GM23338 (cell line): ENCODE results near the gene MAP7D3. TPM values are rescaled to one million over a fixed set of nuclear protein-coding genes. Genes with fewer than 3 reads are reported as not detected.

ENCODE experiments used
- ATAC-seq: fragments of 200-7000 bp; cut with Tn5 transposase; 3 replicates; pipeline ENCODE4 v1.9.1; 2020
- DNase-seq: peaks from one replicate; pipeline ENCODE4 v3.0.0-alpha.2; 2015; ENCODE audit warnings: low spot score
- H2AFZ ChIP-seq: fragments of 200-600 bp; sonication (generic); 2 replicates; pipeline ENCODE4 v1.8.0; 2016; ENCODE audit warnings: antibody characterized with exemption, mild to moderate bottlenecking, moderate library complexity
- H3F3A ChIP-seq: fragments of 200-600 bp; sonication (generic); replicated peaks from 2 replicates; pipeline ENCODE4 v1.8.0; 2017; ENCODE audit warnings: antibody characterized with exemption, mixed run types, low read depth
- H3K27ac ChIP-seq: fragments of 200-600 bp; sonication (generic); 2 replicates; pipeline ENCODE4 v1.6.1; 2016; ENCODE audit warnings: low read depth
- H3K27me3 ChIP-seq: fragments of 200-600 bp; sonication (generic); 2 replicates; pipeline ENCODE4 v1.8.0; 2016; ENCODE audit warnings: mild to moderate bottlenecking, mixed run types, moderate library complexity; ENCODE audit not compliant: insufficient read depth
- H3K36me3 ChIP-seq: fragments of 200-600 bp; sonication (generic); 2 replicates; pipeline ENCODE4 v1.8.0; 2016; ENCODE audit warnings: mild to moderate bottlenecking; ENCODE audit not compliant: insufficient read depth
- H3K4me1 ChIP-seq: fragments of 200-600 bp; sonication (generic); 2 replicates; pipeline ENCODE4 v1.8.0; 2016; ENCODE audit warnings: mild to moderate bottlenecking, moderate library complexity; ENCODE audit not compliant: insufficient read depth
- H3K4me2 ChIP-seq: fragments of 200-600 bp; sonication (generic); 2 replicates; pipeline ENCODE4 v1.7.1; 2017; ENCODE audit warnings: mixed run types
- H3K4me3 ChIP-seq: fragments of 200-600 bp; sonication (generic); 2 replicates; pipeline ENCODE4 v1.6.1; 2016; ENCODE audit warnings: mixed run types
- H3K79me2 ChIP-seq: fragments of 200-600 bp; sonication (generic); replicated peaks from 2 replicates; pipeline ENCODE4 v1.8.0; 2017; ENCODE audit warnings: mild to moderate bottlenecking; ENCODE audit not compliant: insufficient read depth
- H3K9me2 ChIP-seq: fragments of 200-600 bp; sonication (generic); 2 replicates; pipeline ENCODE4 v1.8.0; 2017; ENCODE audit not compliant: insufficient read depth
- H4K20me1 ChIP-seq: fragments of 200-600 bp; sonication (generic); replicated peaks from 2 replicates; pipeline ENCODE4 v1.8.0; 2017; ENCODE audit warnings: mild to moderate bottlenecking; ENCODE audit not compliant: insufficient read depth
- H3K27ac Mint-ChIP-seq: 2 replicates; pipeline ENCODE4 v1.8.0; 2020; ENCODE audit warnings: inconsistent platforms, mild to moderate bottlenecking, moderate library complexity, mixed read lengths
- H3K27me3 Mint-ChIP-seq: 3 replicates; pipeline ENCODE4 v1.8.0; 2022; ENCODE audit warnings: low read depth, mild to moderate bottlenecking, moderate library complexity, mixed read lengths, inconsistent platforms; ENCODE audit not compliant: insufficient read depth, poor library complexity
- H3K36me3 Mint-ChIP-seq: 3 replicates; pipeline ENCODE4 v1.8.0; 2021; ENCODE audit warnings: low read depth, mild to moderate bottlenecking, inconsistent platforms, moderate library complexity, mixed read lengths
- H3K4me1 Mint-ChIP-seq: 3 replicates; pipeline ENCODE4 v1.8.0; 2020; ENCODE audit warnings: mild to moderate bottlenecking, inconsistent platforms, mixed read lengths
- H3K4me3 Mint-ChIP-seq: 3 replicates; pipeline ENCODE4 v1.8.0; 2021; ENCODE audit warnings: moderate library complexity, mild to moderate bottlenecking, inconsistent platforms, mixed read lengths
- H3K9me3 Mint-ChIP-seq: 3 replicates; pipeline ENCODE4 v1.8.0; 2020; ENCODE audit warnings: moderate library complexity, mild to moderate bottlenecking, inconsistent platforms, mixed read lengths
- CREB1 ChIP-seq: fragments of 250-450 bp; sonication (Bioruptor Pico); IDR thresholded peaks from 2 replicates; pipeline ENCODE4 v1.5.0; 2020; ENCODE audit warnings: low read depth, mild to moderate bottlenecking, moderate library complexity
- EZH2 ChIP-seq: fragments of 200-600 bp; sonication (generic); IDR thresholded peaks from one replicate; pipeline ENCODE4 v1.8.0; 2017; ENCODE audit warnings: antibody characterized with exemption, mild to moderate bottlenecking, low read depth; ENCODE audit not compliant: unreplicated experiment
- EZH2phosphoT487 ChIP-seq: fragments of 200-600 bp; sonication (generic); IDR thresholded peaks from one replicate; pipeline ENCODE4 v1.8.1; 2018; ENCODE audit warnings: antibody characterized with exemption; ENCODE audit not compliant: unreplicated experiment
- JUNB ChIP-seq: IDR thresholded peaks from one replicate; pipeline ENCODE4 v1.6.1; 2016; ENCODE audit warnings: antibody characterized with exemption; ENCODE audit not compliant: unreplicated experiment
- NANOG ChIP-seq: IDR thresholded peaks from 2 replicates; pipeline ENCODE4 v1.6.1; 2016; ENCODE audit warnings: antibody characterized with exemption, borderline replicate concordance
- POLR2AphosphoS5 ChIP-seq: IDR thresholded peaks from 2 replicates; pipeline ENCODE4 v1.6.1; 2016; ENCODE audit warnings: antibody characterized with exemption, low read depth
- STAT1 ChIP-seq: IDR thresholded peaks from one replicate; pipeline ENCODE4 v1.6.1; 2016; ENCODE audit warnings: antibody characterized with exemption; ENCODE audit not compliant: unreplicated experiment
- ZNF114 ChIP-seq: fragments of 250-450 bp; sonication (Bioruptor Pico); IDR thresholded peaks from 2 replicates; pipeline ENCODE4 v1.5.0; 2020; ENCODE audit warnings: mild to moderate bottlenecking, moderate library complexity
- ZNF331 ChIP-seq: fragments of 250-450 bp; sonication (Bioruptor Pico); IDR thresholded peaks from 2 replicates; pipeline ENCODE4 v1.5.0; 2020; ENCODE audit warnings: low read depth, mild to moderate bottlenecking, moderate library complexity
- polyA plus RNA-seq: library from polyadenylated mRNA; unstranded; fragments of >200 nt; fragmentation: Nextera tagmentation; extraction: Ambion mirVana; gene quantifications from 2 replicates; pipeline ENCODE4 v1.2.1, GENCODE V29; 2016
- total RNA-seq: library from RNA; depleted of rRNA; stranded (reverse); fragments of >200 nt; shearing (Covaris generic); gene quantifications from 2 replicates; pipeline ENCODE4 v1.2.3, GENCODE V29; 2014
- TF ChIP-seq, protein P1 (sequence below): IDR thresholded peaks from 2 replicates; pipeline ENCODE4 v1.6.1; 2016; ENCODE audit warnings: antibody characterized with exemption
- TF ChIP-seq, protein P2 (sequence below): IDR thresholded peaks from one replicate; pipeline ENCODE4 v1.6.1; 2018; ENCODE audit warnings: antibody characterized with exemption; ENCODE audit not compliant: unreplicated experiment
- TF ChIP-seq, protein P3 (sequence below): fragments of 250-450 bp; sonication (Bioruptor Pico); IDR thresholded peaks from 2 replicates; pipeline ENCODE4 v1.5.0; 2020; ENCODE audit warnings: mild to moderate bottlenecking, moderate library complexity
- TF ChIP-seq, protein P4 (sequence below), 2 experiments: fragments of 200-600 bp in 1 of 2; sonication (generic) in 1 of 2; conservative IDR thresholded peaks; 2 replicates each; pipeline versions ENCODE4 v1.5.1 to v1.6.1; 2016 to 2017; ENCODE audit warnings: antibody characterized with exemption in 2 of 2, low read depth in 2 of 2, mild to moderate bottlenecking in 2 of 2, moderate library complexity in 1 of 2

The MAP7D3 gene
- total and polyA plus RNA-seq, 2 experiments from 2014 or later: 14.5 to 33.4 TPM

DNA sequence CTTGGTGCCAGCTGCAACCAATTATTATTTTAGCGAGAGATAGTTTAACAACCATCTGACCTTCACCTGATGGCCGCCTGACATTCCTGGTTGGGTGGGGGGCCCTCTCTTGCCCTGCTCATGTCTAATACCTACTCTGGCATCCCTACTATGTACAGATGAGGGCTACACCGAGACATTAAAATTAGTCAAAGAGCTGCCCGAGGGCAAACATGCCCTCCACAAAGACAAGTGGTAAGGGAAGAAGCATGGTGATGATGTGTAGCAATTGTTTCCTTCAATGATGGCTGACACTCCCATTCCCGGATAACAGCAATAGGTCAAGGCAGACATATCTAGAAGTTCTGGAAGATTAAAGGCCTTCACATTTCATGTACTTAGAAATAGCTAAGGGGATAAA is 49.6 kb downstream of the MAP7D3 start:
- Mint-ChIP-seq H3K4me3 (no peak overlapping the region), H3K4me1 (peaks cover 29% of the 10 kb centered on the region), H3K27ac (no peak overlapping the region), H3K9me3 (no peaks in the 10 kb centered on the region), H3K27me3 (peaks cover 1% of the 10 kb centered on the region), H3K36me3 (no peaks in the 10 kb centered on the region)
- Histone ChIP-seq H3K9me2 (no peaks in the 10 kb centered on the region), H3F3A (no peaks in the 10 kb centered on the region), H3K27ac (no peak overlapping the region), H3K27me3 (no peaks in the 10 kb centered on the region), H3K4me2 (no peak overlapping the region), H3K79me2 (no peaks in the 10 kb centered on the region), H3K4me1 (peaks cover 3% of the 10 kb centered on the region; the same call in 1 of the 2 replicates), H3K4me3 (no peak overlapping the region), H3K36me3 (no peaks in the 10 kb centered on the region), H2AFZ (no peak overlapping the region), H4K20me1 (no peaks in the 10 kb centered on the region)
- DNase-seq (no peak), ATAC-seq (no peak)
- TF ChIP-seq, protein P1, sequence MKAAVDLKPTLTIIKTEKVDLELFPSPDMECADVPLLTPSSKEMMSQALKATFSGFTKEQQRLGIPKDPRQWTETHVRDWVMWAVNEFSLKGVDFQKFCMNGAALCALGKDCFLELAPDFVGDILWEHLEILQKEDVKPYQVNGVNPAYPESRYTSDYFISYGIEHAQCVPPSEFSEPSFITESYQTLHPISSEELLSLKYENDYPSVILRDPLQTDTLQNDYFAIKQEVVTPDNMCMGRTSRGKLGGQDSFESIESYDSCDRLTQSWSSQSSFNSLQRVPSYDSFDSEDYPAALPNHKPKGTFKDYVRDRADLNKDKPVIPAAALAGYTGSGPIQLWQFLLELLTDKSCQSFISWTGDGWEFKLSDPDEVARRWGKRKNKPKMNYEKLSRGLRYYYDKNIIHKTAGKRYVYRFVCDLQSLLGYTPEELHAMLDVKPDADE: no peak
- TF ChIP-seq, protein P2, sequence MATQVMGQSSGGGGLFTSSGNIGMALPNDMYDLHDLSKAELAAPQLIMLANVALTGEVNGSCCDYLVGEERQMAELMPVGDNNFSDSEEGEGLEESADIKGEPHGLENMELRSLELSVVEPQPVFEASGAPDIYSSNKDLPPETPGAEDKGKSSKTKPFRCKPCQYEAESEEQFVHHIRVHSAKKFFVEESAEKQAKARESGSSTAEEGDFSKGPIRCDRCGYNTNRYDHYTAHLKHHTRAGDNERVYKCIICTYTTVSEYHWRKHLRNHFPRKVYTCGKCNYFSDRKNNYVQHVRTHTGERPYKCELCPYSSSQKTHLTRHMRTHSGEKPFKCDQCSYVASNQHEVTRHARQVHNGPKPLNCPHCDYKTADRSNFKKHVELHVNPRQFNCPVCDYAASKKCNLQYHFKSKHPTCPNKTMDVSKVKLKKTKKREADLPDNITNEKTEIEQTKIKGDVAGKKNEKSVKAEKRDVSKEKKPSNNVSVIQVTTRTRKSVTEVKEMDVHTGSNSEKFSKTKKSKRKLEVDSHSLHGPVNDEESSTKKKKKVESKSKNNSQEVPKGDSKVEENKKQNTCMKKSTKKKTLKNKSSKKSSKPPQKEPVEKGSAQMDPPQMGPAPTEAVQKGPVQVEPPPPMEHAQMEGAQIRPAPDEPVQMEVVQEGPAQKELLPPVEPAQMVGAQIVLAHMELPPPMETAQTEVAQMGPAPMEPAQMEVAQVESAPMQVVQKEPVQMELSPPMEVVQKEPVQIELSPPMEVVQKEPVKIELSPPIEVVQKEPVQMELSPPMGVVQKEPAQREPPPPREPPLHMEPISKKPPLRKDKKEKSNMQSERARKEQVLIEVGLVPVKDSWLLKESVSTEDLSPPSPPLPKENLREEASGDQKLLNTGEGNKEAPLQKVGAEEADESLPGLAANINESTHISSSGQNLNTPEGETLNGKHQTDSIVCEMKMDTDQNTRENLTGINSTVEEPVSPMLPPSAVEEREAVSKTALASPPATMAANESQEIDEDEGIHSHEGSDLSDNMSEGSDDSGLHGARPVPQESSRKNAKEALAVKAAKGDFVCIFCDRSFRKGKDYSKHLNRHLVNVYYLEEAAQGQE: no peak
- no peak for TF ChIP-seq POLR2AphosphoS5
- TF ChIP-seq CREB1 (CRISPR knock-in tag): no peak
- TF ChIP-seq, protein P3, sequence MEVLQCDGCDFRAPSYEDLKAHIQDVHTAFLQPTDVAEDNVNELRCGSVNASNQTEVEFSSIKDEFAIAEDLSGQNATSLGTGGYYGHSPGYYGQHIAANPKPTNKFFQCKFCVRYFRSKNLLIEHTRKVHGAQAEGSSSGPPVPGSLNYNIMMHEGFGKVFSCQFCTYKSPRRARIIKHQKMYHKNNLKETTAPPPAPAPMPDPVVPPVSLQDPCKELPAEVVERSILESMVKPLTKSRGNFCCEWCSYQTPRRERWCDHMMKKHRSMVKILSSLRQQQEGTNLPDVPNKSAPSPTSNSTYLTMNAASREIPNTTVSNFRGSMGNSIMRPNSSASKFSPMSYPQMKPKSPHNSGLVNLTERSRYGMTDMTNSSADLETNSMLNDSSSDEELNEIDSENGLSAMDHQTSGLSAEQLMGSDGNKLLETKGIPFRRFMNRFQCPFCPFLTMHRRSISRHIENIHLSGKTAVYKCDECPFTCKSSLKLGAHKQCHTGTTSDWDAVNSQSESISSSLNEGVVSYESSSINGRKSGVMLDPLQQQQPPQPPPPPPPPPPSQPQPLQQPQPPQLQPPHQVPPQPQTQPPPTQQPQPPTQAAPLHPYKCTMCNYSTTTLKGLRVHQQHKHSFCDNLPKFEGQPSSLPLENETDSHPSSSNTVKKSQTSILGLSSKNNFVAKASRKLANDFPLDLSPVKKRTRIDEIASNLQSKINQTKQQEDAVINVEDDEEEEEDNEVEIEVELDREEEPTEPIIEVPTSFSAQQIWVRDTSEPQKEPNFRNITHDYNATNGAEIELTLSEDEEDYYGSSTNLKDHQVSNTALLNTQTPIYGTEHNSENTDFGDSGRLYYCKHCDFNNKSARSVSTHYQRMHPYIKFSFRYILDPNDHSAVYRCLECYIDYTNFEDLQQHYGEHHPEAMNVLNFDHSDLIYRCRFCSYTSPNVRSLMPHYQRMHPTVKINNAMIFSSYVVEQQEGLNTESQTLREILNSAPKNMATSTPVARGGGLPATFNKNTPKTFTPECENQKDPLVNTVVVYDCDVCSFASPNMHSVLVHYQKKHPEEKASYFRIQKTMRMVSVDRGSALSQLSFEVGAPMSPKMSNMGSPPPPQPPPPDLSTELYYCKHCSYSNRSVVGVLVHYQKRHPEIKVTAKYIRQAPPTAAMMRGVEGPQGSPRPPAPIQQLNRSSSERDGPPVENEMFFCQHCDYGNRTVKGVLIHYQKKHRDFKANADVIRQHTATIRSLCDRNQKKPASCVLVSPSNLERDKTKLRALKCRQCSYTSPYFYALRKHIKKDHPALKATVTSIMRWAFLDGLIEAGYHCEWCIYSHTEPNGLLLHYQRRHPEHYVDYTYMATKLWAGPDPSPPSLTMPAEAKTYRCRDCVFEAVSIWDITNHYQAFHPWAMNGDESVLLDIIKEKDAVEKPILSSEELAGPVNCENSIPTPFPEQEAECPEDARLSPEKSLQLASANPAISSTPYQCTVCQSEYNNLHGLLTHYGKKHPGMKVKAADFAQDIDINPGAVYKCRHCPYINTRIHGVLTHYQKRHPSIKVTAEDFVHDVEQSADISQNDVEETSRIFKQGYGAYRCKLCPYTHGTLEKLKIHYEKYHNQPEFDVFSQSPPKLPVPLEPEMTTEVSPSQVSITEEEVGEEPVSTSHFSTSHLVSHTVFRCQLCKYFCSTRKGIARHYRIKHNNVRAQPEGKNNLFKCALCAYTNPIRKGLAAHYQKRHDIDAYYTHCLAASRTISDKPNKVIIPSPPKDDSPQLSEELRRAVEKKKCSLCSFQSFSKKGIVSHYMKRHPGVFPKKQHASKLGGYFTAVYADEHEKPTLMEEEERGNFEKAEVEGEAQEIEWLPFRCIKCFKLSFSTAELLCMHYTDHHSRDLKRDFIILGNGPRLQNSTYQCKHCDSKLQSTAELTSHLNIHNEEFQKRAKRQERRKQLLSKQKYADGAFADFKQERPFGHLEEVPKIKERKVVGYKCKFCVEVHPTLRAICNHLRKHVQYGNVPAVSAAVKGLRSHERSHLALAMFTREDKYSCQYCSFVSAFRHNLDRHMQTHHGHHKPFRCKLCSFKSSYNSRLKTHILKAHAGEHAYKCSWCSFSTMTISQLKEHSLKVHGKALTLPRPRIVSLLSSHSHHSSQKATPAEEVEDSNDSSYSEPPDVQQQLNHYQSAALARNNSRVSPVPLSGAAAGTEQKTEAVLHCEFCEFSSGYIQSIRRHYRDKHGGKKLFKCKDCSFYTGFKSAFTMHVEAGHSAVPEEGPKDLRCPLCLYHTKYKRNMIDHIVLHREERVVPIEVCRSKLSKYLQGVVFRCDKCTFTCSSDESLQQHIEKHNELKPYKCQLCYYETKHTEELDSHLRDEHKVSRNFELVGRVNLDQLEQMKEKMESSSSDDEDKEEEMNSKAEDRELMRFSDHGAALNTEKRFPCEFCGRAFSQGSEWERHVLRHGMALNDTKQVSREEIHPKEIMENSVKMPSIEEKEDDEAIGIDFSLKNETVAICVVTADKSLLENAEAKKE (CRISPR knock-in tag): no peak
- no peak for TF ChIP-seq ZNF114 (CRISPR knock-in tag)
- TF ChIP-seq EZH2phosphoT487: no peak
- TF ChIP-seq EZH2: no peak
- no peak for TF ChIP-seq STAT1
- no peak for TF ChIP-seq ZNF331
- TF ChIP-seq NANOG: no peak
- TF ChIP-seq, protein P4, sequence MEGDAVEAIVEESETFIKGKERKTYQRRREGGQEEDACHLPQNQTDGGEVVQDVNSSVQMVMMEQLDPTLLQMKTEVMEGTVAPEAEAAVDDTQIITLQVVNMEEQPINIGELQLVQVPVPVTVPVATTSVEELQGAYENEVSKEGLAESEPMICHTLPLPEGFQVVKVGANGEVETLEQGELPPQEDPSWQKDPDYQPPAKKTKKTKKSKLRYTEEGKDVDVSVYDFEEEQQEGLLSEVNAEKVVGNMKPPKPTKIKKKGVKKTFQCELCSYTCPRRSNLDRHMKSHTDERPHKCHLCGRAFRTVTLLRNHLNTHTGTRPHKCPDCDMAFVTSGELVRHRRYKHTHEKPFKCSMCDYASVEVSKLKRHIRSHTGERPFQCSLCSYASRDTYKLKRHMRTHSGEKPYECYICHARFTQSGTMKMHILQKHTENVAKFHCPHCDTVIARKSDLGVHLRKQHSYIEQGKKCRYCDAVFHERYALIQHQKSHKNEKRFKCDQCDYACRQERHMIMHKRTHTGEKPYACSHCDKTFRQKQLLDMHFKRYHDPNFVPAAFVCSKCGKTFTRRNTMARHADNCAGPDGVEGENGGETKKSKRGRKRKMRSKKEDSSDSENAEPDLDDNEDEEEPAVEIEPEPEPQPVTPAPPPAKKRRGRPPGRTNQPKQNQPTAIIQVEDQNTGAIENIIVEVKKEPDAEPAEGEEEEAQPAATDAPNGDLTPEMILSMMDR (conservative IDR thresholded peaks at IDR 0.05; ENCODE audit: low read depth in 2 of 2): no peak
- TF ChIP-seq JUNB: no peak
